K562 (cell line): ENCODE results near the gene VRK3. TPM values are rescaled to one million over a fixed set of nuclear protein-coding genes. Genes with fewer than 3 reads are reported as not detected.

Experiments used
- ATAC-seq: fragments of 200-7000 bp; cut with Tn5 transposase; 3 replicates; pipeline ENCODE4 v1.9.1; 2020; ENCODE audit warnings: moderate library complexity
- BruUV-seq: library from RNA; stranded (reverse); fragments of 400-500 nt; replicated peaks from 2 replicates; lab custom pipeline; 2021; lab: Mats Ljungman, UMichigan
- CTCF ChIA-PET: fragments of 300-600 bp; formaldehyde crosslinking; extraction: SDS; loops from one replicate; lab custom pipeline; 2021; ENCODE audit warnings: low intra/inter-chr PET ratio; lab: Yijun Ruan, JAX
- POLR2A ChIA-PET: fragments of 300-600, 350-650 bp; sonication (Branson Sonifier 250); formaldehyde crosslinking; extraction: SDS; loops from one replicate; lab custom pipeline; 2021; ENCODE audit warnings: antibody characterized with exemption, inconsistent platforms; lab: Yijun Ruan, JAX
- DNase-seq, 4 experiments: peaks; one replicate each; pipeline versions ENCODE4 v3.0.0 to v3.0.0-alpha.2; 2011 to 2018; ENCODE audit warnings: low spot score in 3 of 4, mixed read lengths in 3 of 4; ENCODE audit errors: extremely low read depth in 1 of 4
- FAIRE-seq: peaks from 2 replicates; lab custom pipeline; 2011; peaks lifted over from hg19 to GRCh38; lab: Jason Lieb, UNC
- H2AFZ ChIP-seq: 2 replicates; pipeline ENCODE4 v1.6.0; 2011; ENCODE audit warnings: low read depth, low read length, control low read depth, inconsistent platforms
- H3K27ac ChIP-seq: fragments of 200-600 bp; 3 replicates; pipeline ENCODE4 v1.8.0; 2011; ENCODE audit warnings: low read depth, mild to moderate bottlenecking, control low read depth, inconsistent platforms, low read length, moderate library complexity, mixed read lengths; ENCODE audit errors: extremely low read depth
- H3K27me3 ChIP-seq, 2 experiments: fragments of 300-600 bp in 1 of 2; 2 replicates in 1 of 2; 3 replicates in 1 of 2; pipeline versions ENCODE4 v1.6.0 to v1.8.0; 2011; ENCODE audit warnings: inconsistent platforms in 2 of 2, low read length in 2 of 2, mild to moderate bottlenecking in 1 of 2, mixed read lengths in 1 of 2, moderate library complexity in 1 of 2; ENCODE audit not compliant: control insufficient read depth in 2 of 2, insufficient read depth in 2 of 2
- H3K36me3 ChIP-seq: fragments of 300-600 bp; 3 replicates; pipeline ENCODE4 v1.8.0; 2011; ENCODE audit warnings: mild to moderate bottlenecking, low read length, inconsistent platforms; ENCODE audit not compliant: control insufficient read depth, insufficient read depth
- H3K4me1 ChIP-seq, 2 experiments: fragments of 200-600 bp in 1 of 2; replicated peaks in 1 of 2; 2 replicates in 1 of 2; 3 replicates in 1 of 2; pipeline versions ENCODE4 v1.5.1 to v1.8.0; 2011; ENCODE audit warnings: inconsistent platforms in 2 of 2, low read length in 2 of 2, mild to moderate bottlenecking in 1 of 2, mixed read lengths in 1 of 2, moderate library complexity in 1 of 2; ENCODE audit not compliant: control insufficient read depth in 2 of 2, insufficient read depth in 2 of 2
- H3K4me2 ChIP-seq: 2 replicates; pipeline ENCODE4 v1.6.1; 2011; ENCODE audit warnings: low read length, control low read depth, inconsistent platforms, mixed read lengths; ENCODE audit not compliant: insufficient read depth
- H3K4me3 ChIP-seq: fragments of 200-600 bp; sonication (generic), shearing (Covaris generic); 2 replicates; pipeline ENCODE4 v1.5.1; 2016; ENCODE audit warnings: control low read depth, inconsistent platforms
- H3K79me2 ChIP-seq: fragments of 200-600 bp; 3 replicates; pipeline ENCODE4 v1.8.0; 2011; ENCODE audit warnings: low read length, inconsistent platforms; ENCODE audit not compliant: control insufficient read depth, insufficient read depth
- H3K9ac ChIP-seq, 2 experiments: 2 replicates each; pipeline versions ENCODE4 v1.6.0 to v1.6.1; 2011; ENCODE audit warnings: low read depth in 2 of 2, low read length in 2 of 2, control low read depth in 1 of 2, inconsistent platforms in 1 of 2, mild to moderate bottlenecking in 1 of 2, mixed read lengths in 1 of 2; ENCODE audit not compliant: insufficient read depth in 1 of 2
- H3K9me1 ChIP-seq: one replicate; pipeline ENCODE4 v1.6.0; 2011; ENCODE audit warnings: inconsistent platforms, mild to moderate bottlenecking, low read length, moderate library complexity; ENCODE audit not compliant: control insufficient read depth, insufficient read depth
- H3K9me3 ChIP-seq: replicated peaks from 2 replicates; pipeline ENCODE4 v1.5.1; 2011; ENCODE audit warnings: low read depth, low read length, inconsistent platforms; ENCODE audit not compliant: control insufficient read depth, insufficient read depth
- H4K20me1 ChIP-seq: replicated peaks from 2 replicates; pipeline ENCODE4 v1.6.1; 2011; ENCODE audit warnings: low read length, inconsistent platforms, mixed read lengths; ENCODE audit not compliant: control insufficient read depth, insufficient read depth
- ARID1B ChIP-seq: fragments of 450-650 bp; IDR thresholded peaks from 2 replicates; pipeline ENCODE4 v1.6.1; 2016; ENCODE audit warnings: antibody characterized with exemption, mild to moderate bottlenecking, inconsistent platforms
- BMI1 ChIP-seq: fragments of 150-350 bp; IDR thresholded peaks from 2 replicates; pipeline ENCODE4 v1.6.1; 2014; ENCODE audit warnings: low read length
- CCNT2 ChIP-seq: IDR thresholded peaks from 2 replicates; pipeline ENCODE4 v1.6.1; 2011; ENCODE audit warnings: borderline replicate concordance, low read depth, mild to moderate bottlenecking, moderate library complexity, mixed read lengths, low read length; ENCODE audit not compliant: insufficient read length; ENCODE audit errors: extremely low read depth
- FOSL1 ChIP-seq: fragments of 200-800 bp; sonication (Bioruptor generic); conservative IDR thresholded peaks from 2 replicates; pipeline ENCODE4 v1.6.1; 2016; ENCODE audit warnings: missing genetic modification characterization, missing compliant biosample characterization
- GABPB1 ChIP-seq: sonication (generic); formaldehyde crosslinking; IDR thresholded peaks from 2 replicates; pipeline ENCODE4 v1.8.0; 2022; ENCODE audit warnings: mild to moderate bottlenecking, missing genetic modification reagents
- MCM2 ChIP-seq: fragments of 450-650 bp; IDR thresholded peaks from 2 replicates; pipeline ENCODE4 v1.6.1; 2017; ENCODE audit warnings: low read depth, mild to moderate bottlenecking
- POLR2G ChIP-seq: fragments of 200-400 bp; formaldehyde crosslinking; IDR thresholded peaks from 2 replicates; pipeline ENCODE4 v1.6.1; 2017; ENCODE audit warnings: low read depth, mild to moderate bottlenecking, antibody characterized with exemption, low read length, moderate library complexity
- SIN3A ChIP-seq, 2 experiments: fragments of 150-350 bp in 1 of 2; IDR thresholded peaks; 2 replicates each; pipeline ENCODE4 v1.6.1; 2011 to 2016; ENCODE audit warnings: borderline replicate concordance in 2 of 2, low read depth in 2 of 2, low read length in 2 of 2, mild to moderate bottlenecking in 2 of 2, moderate library complexity in 2 of 2; ENCODE audit not compliant: control insufficient read depth in 1 of 2
- STAT5A ChIP-seq: IDR thresholded peaks from 2 replicates; pipeline ENCODE4 v1.6.1; 2012; ENCODE audit warnings: low read length, inconsistent platforms, borderline replicate concordance
- STAT5B ChIP-seq: fragments of 250-450 bp; sonication (Bioruptor Pico); IDR thresholded peaks from 2 replicates; pipeline ENCODE4 v1.8.0; 2021; ENCODE audit warnings: mild to moderate bottlenecking, inconsistent platforms
- YY1 ChIP-seq, 3 experiments: IDR thresholded peaks; 2 replicates each; pipeline ENCODE4 v1.6.1; 2011; ENCODE audit warnings: low read length in 2 of 3, mild to moderate bottlenecking in 2 of 3, moderate library complexity in 2 of 3, borderline replicate concordance in 1 of 3, control low read depth in 1 of 3, low read depth in 1 of 3; ENCODE audit not compliant: insufficient read depth in 3 of 3, insufficient replicate concordance in 2 of 3, control insufficient read depth in 1 of 3, insufficient read length in 1 of 3; ENCODE audit errors: extremely low read depth in 1 of 3
- WGBS: fragments of 100-300 bp; shearing (Covaris generic); methylation state at CpG from one replicate; pipeline ENCODE4 v1.1.6; 2016; ENCODE audit warnings: low coverage, mixed read lengths; ENCODE audit not compliant: insufficient coverage; ENCODE audit errors: missing lambda C conversion rate; 5-methylcytosine and 5-hydroxymethylcytosine counted together
- in situ Hi-C: fragments of 300-500 bp; cut with MboI; formaldehyde crosslinking; loops from 4 replicates; pipeline ENCODE4 v1.15.0; 2018; ENCODE audit warnings: inconsistent platforms, mixed read lengths
- intact Hi-C: fragments of 100-400 bp; cut with micrococcal nuclease; formaldehyde crosslinking; loops from 2 replicates; pipeline ENCODE4 v1.14.2; 2022
- polyA plus RNA-seq, 8 experiments: library from polyadenylated mRNA; depleted of rRNA in 4 of 8; stranded (reverse) in 5 of 8; unstranded in 3 of 8; fragments of >200 nt; fragmentation: Nextera tagmentation in 2 of 8; fragmentation: Illumina TruSeq in 1 of 8; extraction: Ambion mirVana in 2 of 8; extraction: Trizol in 1 of 8; gene quantifications; 2 replicates each; pipeline versions ENCODE4 v1.2.1 to v1.2.3, GENCODE V29; 2011 to 2014; ENCODE audit warnings: inconsistent platforms in 1 of 8, missing spikeins in 1 of 8
- total RNA-seq, 7 experiments: library from RNA; depleted of rRNA in 6 of 7; stranded (reverse); fragments of >200 nt in 6 of 7; fragmentation: Illumina TruSeq in 2 of 7; extraction: Trizol in 2 of 7; gene quantifications; 2 replicates each; pipeline versions ENCODE4 v1.2.1 to v1.2.3, GENCODE V29; 2011 to 2021; ENCODE audit warnings: low replicate concordance in 1 of 7

VRK3 gene
- total and polyA plus RNA-seq, 9 of the 15 experiments (the other 6 are each of a cell fraction or from before 2014, with no cell fraction given), result 25.6 to 94.3 (median 42.9) TPM

DNA sequence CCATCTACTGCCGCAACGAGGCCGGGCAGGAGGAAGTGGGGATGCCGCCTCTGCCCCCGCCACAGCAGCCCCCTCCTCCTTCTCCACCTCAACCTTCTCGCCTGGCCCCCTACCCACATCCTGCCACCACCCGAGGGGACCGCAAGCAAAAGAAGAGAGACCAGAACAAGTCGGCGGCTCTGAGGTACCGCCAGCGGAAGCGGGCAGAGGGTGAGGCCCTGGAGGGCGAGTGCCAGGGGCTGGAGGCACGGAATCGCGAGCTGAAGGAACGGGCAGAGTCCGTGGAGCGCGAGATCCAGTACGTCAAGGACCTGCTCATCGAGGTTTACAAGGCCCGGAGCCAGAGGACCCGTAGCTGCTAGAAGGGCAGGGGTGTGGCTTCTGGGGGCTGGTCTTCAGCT lies 92.4 kb downstream of the VRK3 start:
- Histone ChIP-seq H3K4me2 (no peak overlapping the region), H3K27me3 (no peaks in the 10 kb centered on the region), H3K79me2 (peaks cover 34% of the 10 kb centered on the region), H3K4me1 (peaks cover 10 to 38% of the 10 kb centered on the region in 2 experiments), H3K9me1 (peaks cover 5% of the 10 kb centered on the region), H3K27ac (no peak overlapping the region), H3K36me3 (peaks cover 13% of the 10 kb centered on the region; the same call in 2 of the 3 replicates), H3K4me3 (no peak overlapping the region), H3K9me3 (no peaks in the 10 kb centered on the region), H3K9ac (peak overlapping the region in 1 of 2 experiments; percentile 65; a peak in 2 of 4 replicates), H2AFZ (no peak overlapping the region), H4K20me1 (peaks cover 8% of the 10 kb centered on the region)
- 89% methylated on average over 4 of the region's 25 CpGs for WGBS
- ChIA-PET POLR2A (interaction anchor here (0.6 to 0.8 kb wide), 2 partner anchors 54 to 64 kb away, joined by 3 to 4 read pairs; no protein-coding TSS in a partner anchor), CTCF (no interaction called here)
- in situ Hi-C loops, result loop anchor here (10.0 kb wide), 1 partner anchor 162 kb away; no protein-coding TSS in a partner anchor
- ATAC-seq (no peak), DNase-seq (no peak), FAIRE-seq (no peak)
- no TSS peak for BruUV-seq
- intact Hi-C loops, result no loop called here
- no peak for TF ChIP-seq BMI1
- no peak for TF ChIP-seq STAT5B (CRISPR knock-in tag)
- TF ChIP-seq FOSL1 (tag), result no peak
- 0 out of 2 replicates have a peak, but pooled peaks have one; percentile 8 for TF ChIP-seq STAT5A
- no peak for TF ChIP-seq YY1 (IDR thresholded peaks at IDR 0.05; ENCODE audit: borderline replicate concordance in 1 of 3, control insufficient read depth in 1 of 3, extremely low read depth in 1 of 3, insufficient read depth in 3 of 3, insufficient read length in 1 of 3, insufficient replicate concordance in 2 of 3, low read depth in 1 of 3, low read length in 2 of 3)
- TF ChIP-seq CCNT2, result peak; percentile 41
- no peak for TF ChIP-seq MCM2
- TF ChIP-seq ARID1B, result no peak
- 0 out of 2 replicates have a peak, but pooled peaks have one; percentile 10 for TF ChIP-seq GABPB1 (CRISPR knock-in tag)
- TF ChIP-seq SIN3A (IDR thresholded peaks at IDR 0.05; ENCODE audit: borderline replicate concordance in 2 of 2, control insufficient read depth in 1 of 2, low read depth in 2 of 2, low read length in 2 of 2), result no peak
- peak; percentile 82 for TF ChIP-seq POLR2G
